ENCODE measurements around the gene DDX60. TPM values are rescaled to one million over a fixed set of nuclear protein-coding genes. Genes with fewer than 3 reads are reported as not detected.
"Not testable (repeated sequence)": the region's sequence is repeated elsewhere in the genome, so short reads cannot be mapped to it uniquely, and the experiment has no call there.

Gene DDX60
- polyA plus RNA-seq, 12 donors, result 4.4 to 32.0 (median 5.5) TPM; not detected in 1

DNA sequence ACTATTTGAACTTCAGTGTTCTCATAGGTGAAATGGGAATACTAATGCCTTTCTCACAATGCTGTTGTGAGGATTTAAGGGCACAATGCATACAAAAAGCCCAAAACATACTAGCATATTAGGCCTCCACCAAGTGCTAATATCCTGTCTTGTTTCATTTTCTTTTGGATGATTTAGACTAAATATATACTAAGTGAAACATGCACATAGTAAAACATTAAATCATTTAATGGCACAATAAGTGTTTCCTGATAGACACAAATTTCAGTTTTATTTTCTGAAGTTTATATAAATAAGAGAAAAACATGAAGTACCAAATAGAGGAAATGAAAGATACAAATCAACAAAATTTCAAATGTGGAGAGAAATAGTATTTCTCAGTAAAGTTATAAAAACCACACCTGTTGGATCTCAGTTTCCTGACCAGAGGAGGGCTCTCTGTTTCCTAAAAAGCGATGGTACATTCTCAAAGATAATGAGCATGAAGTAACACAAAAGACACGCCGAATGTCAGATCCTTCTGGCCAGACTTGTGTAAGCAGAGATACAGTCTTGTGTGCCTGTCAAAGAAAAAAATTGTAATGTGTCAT is 25.1 kb downstream of the DDX60 start:
- no peak for DNase-seq

GRCh38 chr4:168291242-168291641 is 27.3 kb downstream of the DDX60 start:
- no peak for DNase-seq

- DNase-seq, result not testable (repeated sequence)
Observed at GRCh38 chr4:168285850-168286249, 32.7 kb downstream of the DDX60 start.

- no peak for DNase-seq
Observed at GRCh38 chr4:168279556-168279955, 39.0 kb downstream of the DDX60 start.

DNA sequence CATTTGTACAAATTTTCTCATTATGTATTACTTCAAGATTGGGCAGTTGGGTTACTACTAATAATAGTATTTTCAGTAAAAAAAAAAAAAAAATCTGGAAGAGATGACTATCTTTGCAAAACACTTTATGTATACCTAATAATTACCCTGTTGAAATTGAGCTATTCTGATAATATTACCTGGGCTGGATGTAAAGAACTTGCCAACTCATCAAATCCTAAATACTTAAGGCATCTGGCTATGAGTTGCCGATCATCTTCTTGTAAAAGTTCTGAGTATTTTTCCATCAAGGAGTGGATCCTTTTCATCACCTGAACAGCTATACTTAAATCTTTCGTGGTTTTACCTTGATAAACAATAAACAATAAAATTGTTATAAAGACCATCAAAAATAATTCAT is 42.7 kb downstream of the DDX60 start:
- no peak for DNase-seq

DNA sequence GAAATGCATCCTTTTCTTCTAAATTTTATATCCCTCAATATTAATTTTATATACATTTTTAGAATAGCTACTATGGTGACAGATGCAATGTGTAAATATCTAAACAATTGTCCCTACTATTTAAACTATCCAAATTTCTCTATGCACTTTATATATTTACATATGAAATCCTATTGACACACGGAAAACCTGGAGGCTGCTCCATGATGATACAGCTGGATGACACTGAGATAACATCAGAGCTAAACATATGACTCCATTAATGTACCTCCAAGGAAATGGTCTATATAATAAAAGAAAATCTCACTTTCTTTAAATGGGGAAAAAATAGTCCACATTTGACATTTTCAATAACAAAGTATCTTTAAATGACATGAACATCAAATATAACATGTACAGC is 43.7 kb downstream of the DDX60 start:
- no peak for DNase-seq

GRCh38 chr4:168273838-168274237 is 44.7 kb downstream of the DDX60 start:
- no peak for DNase-seq

GRCh38 chr4:168272488-168272887 is 46.1 kb downstream of the DDX60 start:
- no peak for DNase-seq

DNA sequence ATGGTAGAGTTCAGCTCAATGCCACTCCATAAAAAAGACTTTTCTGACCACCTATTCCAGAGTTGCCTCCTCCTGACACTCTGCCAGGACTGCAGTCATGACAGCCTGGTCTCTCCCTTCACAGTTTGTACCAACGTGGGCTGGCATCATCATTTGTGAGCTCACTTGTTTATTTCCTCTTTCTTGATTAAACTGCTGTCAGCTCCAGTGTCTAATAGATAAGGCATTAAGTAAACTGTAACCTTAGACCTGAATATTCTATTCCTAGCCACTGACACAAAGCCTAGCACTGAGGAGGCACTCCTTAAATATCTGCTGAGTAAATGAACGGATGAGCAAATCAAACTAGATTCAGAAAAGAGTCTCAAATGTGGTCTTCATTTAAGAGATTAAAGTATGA is 48.7 kb downstream of the DDX60 start:
- no peak for DNase-seq

- DNase-seq, result no peak
Observed at GRCh38 chr4:168265327-168265726, 53.2 kb downstream of the DDX60 start.

DNA sequence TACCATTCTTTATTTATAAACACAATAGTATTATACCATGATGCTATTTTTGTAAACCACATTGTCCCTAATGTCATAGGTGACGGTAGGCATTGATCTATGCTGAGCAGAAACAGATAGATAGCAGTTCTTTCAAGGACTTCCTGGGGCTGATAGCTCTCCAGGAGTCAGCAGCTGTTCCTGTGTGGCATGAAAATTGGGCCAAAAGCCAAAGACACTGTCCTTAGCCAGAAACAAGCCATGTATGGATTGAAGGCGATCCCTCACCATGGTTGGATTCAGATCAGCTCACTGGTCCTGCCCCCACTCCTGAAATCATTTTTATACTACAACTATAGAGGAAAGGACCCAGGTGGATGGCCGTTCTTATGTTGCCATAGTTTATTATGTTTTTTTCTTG is 53.6 kb downstream of the DDX60 start:
- DNase-seq, result peak; percentile 15

- no peak for DNase-seq
Observed at GRCh38 chr4:168263039-168263438, 55.5 kb downstream of the DDX60 start.

DNA sequence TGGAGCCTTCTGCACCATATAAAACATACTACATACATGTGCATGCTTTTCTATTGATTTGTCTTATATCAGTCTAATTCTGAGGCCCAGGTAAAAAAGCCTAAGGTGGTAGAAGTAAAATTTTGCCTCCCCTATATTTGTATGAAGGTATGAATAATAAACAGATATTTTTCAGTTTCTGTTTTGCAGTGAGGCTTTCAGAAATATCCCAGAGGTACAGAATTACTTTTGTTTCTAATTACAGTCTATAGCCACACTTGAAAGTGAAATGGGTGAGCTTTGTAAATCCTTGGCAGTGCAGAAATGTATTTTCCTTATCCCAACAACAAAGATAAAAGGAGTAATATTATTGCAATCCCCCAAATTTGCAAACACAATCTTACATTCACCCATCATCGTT is 59.5 kb downstream of the DDX60 start:
- DNase-seq, result no peak

DNA sequence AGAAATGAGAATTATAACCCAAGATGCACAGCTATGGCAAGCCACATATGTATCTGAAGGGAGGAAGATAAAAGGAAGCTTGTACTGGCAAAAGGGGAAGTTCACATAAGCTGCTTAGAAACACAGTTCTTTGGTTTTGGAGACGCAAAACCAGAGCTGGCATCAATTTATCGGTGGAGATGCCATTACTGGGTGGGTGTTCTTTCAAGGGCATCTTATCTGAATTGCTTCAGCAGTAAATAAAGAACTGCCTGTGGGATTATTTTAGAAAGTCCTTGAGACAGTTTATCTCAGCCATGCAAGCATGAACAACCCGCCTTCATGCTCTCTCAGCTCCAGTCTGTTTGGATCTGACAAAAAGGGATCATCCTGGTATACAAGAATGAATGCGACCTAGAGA is 60.8 kb downstream of the DDX60 start:
- no peak for DNase-seq

- no peak for DNase-seq
Observed at GRCh38 chr4:168248176-168248710, 70.3 kb downstream of the DDX60 start.

GRCh38 chr4:168247603-168248002 is 70.9 kb downstream of the DDX60 start:
- DNase-seq, result no peak

- DNase-seq, result no peak
Observed at GRCh38 chr4:168241953-168242352, 76.6 kb downstream of the DDX60 start.

- no peak for DNase-seq
Observed at GRCh38 chr4:168240821-168241220, 77.7 kb downstream of the DDX60 start.

DNA sequence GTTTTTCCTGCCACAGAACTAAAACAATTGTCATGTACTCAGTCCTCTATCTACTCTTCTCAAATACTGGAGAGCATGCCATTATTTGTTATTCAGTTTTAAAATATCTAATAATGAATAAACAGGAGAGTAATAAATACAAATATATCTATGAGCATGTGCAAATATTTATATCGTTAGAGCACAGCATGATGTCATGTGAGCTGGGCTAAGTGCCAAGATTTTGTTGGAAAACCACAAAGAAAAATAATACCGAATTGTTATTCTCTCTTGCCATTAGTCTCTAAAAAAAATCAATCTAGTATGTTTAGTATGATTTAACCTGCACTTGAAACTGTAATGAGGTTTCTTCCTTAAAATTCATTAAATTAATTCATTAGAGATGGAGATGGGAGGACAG is 97.3 kb downstream of the DDX60 start:
- DNase-seq, result peak; percentile 50

- no peak for DNase-seq
Observed at GRCh38 chr4:168220893-168221292, 97.7 kb downstream of the DDX60 start.

- DNase-seq, result no peak
Observed at GRCh38 chr4:168218645-168219044, 99.9 kb downstream of the DDX60 start.

GRCh38 chr4:168213511-168213910 is 105.0 kb downstream of the DDX60 start:
- not testable (repeated sequence) for DNase-seq

GRCh38 chr4:168212656-168213055 is 105.9 kb downstream of the DDX60 start:
- no peak for DNase-seq

- no peak for DNase-seq
Observed at GRCh38 chr4:168208957-168209614, 109.5 kb downstream of the DDX60 start.
